Measurements from ENCODE around the gene CALHM1.

DNA sequence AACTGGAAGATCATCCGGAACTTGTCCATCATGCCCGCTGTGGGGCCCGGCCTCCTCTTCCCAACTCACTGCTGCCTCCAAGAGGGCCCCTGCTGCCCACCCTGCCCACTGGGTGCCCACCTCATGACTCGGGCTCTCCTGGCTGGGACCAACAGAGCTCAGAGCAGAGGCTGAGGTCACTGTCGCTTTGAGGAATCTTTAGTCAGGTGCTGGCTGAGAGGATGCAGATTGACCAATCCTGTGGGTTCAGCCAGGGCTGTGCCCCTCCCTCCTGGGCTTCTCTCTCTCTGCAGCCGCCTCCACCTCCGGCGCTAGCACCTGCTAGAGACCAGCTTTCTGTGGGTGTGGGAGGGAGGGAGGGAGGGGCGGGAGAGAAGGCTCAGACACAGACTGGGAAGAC lies at the start of gene CALHM1:
- TF ChIP-seq POLR2A (IDR thresholded peaks at IDR 0.05; ENCODE audit: low read depth, low read length) (no peak), POLR2AphosphoS5 (IDR thresholded peaks at IDR 0.05; ENCODE audit: low read depth, low read length) (no peak)
